Endometrial microvascular endothelial cells (primary cell): ENCODE results near the gene INO80. TPM values are rescaled to one million over a fixed set of nuclear protein-coding genes. Genes with fewer than 3 reads are reported as not detected.

Source experiments
- in situ Hi-C: cut with HindIII; loops from 2 replicates; pipeline ENCODE4 v1.10.0; 2017; ENCODE audit warnings: low sequenced_read_pairs, low pct_unique_long_range_greater_than_20kb; ENCODE audit errors: inconsistent ontology term
- total RNA-seq: library from RNA; depleted of rRNA; stranded (reverse); fragments of >200 nt; gene quantifications from one replicate; pipeline ENCODE4 v1.2.3, GENCODE V29; 2015; ENCODE audit errors: inconsistent ontology term

Gene INO80
- total RNA-seq, 1 donor from 2014 or later = 20.3 TPM

DNA sequence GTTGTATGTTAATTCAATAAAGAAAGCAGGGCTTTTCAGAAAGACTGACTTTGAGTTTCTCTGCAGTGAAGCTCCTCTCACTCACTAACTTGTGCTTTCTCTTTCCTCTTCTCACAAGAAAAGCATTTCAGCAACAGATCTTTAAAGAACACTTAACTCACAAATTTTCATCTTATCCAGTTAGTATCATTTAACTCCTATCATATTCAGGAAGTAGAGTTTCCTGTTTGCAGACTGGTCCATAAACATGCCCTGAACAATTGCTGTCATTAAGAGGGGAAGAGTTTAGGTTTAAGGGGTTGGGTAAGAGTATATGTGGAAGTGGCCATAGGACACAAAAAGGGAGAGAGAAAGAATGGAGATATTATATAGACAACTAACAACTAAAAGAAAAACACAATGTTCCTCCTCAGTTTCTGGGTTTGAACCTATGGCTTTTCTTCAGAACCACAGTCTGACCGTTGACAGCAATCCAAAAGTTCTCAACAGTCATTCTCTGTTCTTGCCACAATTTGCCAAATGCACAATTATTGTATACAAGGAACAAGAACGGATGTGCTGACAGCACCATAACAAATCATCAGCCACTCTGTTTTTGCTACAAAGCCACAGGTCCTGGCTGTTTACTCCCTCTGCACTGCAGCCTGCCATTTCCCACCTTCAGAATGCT is 98.9 kb downstream of the INO80 start:
- in situ Hi-C loops = loop anchor here (25.0 kb wide), 1 partner anchor 105 kb away; no protein-coding TSS in a partner anchor

DNA sequence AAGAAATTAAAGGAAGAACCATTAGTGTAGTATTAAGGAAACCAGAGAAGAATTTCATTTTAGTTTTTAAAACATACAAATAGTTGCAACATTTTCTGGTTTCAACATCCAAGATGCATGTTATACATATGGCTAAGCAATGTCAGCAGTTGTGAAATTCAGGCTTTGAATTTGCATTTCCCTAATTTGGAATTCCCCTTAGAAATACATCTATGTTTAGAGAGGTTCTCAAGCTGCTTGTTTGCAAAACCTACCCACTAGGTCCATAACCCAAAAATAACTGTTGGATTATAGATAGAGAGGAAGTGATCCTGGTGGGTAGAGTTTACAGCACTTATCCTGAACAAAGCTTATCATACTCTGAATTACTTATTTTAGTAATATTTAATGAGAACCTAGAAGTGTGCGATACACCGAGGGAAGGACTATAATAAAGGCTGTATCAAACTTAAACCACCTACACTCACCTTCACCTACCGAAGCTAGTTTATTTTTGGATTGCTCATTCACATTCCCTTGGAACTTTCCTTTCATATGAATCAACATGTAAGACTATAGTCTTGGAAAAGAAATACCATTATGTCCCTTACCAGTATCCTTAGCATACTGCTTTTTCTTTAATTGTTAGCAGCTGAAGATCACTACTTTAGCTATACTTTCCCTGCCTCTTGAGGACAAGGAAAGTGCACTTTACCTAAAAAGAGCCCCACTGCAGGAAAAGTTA is 102.2 kb downstream of the INO80 start:
- in situ Hi-C loops = loop anchor here (25.0 kb wide), 1 partner anchor 102 kb away; no protein-coding TSS in a partner anchor

DNA sequence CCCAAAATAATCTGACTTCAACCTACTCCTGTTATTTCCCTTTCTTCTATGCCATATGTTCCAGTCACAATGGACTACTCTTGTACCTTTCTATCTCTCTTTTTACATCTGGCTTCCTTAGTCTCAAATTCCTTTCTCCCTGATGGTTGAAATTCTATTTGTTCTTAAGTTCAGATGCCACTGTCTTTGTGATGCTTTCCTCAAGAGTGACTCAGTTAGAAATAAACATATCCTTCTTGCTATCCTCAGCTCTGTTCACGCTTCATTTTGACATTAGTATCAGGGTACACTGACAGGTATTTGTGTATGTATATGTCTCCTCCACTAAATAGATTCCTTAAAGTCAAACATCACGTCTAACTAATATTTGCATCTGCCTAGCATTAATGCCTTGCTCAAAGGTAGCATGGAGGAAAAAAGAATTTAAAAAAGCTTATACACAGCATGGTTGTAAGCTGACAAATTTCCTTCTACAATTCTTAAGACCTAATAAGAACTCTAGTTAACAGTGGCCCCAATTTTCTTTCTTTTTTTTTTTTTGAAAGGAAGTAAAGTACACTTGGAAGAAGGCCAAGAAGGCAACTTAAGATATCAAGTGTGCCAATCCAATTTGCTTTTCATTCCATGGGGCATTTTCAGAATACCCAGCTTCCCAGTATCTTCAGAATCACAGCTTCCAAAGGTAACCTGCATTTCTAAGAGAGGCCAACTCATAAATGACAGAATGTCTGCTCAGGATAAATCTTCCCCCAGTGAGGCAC is 104.8 kb downstream of the INO80 start:
- in situ Hi-C loops = loop anchor here (25.0 kb wide), 1 partner anchor 99 kb away; no protein-coding TSS in a partner anchor

DNA sequence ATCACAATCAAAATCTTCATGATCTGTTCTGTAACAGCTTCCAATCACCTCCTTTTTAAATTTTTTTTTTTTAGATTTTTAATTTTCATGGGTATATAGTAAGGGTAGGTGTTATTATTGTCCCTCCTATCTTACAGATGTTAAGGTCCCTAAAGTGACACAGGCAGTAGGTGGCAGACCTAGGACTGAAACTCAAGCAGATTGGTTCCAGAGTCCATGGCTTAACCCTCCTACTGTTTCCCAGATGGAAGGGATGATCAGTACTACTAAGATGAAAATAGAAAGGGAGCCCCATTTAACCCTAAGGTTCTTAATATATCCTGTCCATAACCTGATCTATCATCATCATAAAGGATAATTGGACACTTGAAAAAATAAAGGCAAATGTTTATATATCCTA is 105.7 kb downstream of the INO80 start:
- in situ Hi-C loops = loop anchor here (25.0 kb wide), 1 partner anchor 98 kb away; no protein-coding TSS in a partner anchor

DNA sequence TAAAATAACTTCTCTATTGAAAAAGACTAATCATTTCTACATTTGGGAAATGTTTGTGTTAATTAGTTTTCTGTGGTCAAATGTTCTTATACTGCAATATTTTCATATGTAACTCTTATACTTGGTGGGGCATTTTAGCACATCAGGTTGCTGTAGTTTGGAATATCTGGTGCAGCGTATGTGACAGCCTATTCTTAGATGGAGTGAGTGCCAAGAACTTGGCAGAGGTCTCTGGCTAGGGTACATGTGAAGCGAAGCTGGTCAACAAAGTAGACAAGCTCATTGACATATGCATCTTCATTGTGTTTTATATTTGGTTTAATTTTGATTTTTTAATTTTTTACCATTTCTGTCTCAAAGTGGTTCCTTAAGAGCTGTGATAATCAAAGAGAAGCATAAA is 109.6 kb downstream of the INO80 start:
- in situ Hi-C loops = loop anchor here (25.0 kb wide), 1 partner anchor 94 kb away; no protein-coding TSS in a partner anchor

DNA sequence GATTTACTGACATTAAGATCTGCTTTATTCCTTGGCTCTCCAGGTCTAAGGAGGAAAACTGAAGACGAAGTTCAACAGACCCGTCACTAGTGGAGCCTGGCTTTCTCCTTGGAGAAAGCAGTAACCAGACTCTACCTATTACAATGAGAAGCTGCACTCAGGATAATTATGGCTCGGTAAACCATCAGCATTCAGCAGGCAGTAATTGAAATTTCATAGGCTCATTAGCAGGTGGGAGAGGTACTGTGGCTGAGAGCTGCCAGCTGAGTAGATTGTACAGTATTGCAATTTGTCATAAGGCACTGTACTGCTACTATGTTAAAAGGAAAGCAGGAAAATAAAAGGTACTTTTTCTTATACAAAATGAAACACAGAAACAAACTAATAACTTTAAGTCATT is 111.6 kb downstream of the INO80 start:
- in situ Hi-C loops = loop anchor here (25.0 kb wide), 1 partner anchor 92 kb away; no protein-coding TSS in a partner anchor

DNA sequence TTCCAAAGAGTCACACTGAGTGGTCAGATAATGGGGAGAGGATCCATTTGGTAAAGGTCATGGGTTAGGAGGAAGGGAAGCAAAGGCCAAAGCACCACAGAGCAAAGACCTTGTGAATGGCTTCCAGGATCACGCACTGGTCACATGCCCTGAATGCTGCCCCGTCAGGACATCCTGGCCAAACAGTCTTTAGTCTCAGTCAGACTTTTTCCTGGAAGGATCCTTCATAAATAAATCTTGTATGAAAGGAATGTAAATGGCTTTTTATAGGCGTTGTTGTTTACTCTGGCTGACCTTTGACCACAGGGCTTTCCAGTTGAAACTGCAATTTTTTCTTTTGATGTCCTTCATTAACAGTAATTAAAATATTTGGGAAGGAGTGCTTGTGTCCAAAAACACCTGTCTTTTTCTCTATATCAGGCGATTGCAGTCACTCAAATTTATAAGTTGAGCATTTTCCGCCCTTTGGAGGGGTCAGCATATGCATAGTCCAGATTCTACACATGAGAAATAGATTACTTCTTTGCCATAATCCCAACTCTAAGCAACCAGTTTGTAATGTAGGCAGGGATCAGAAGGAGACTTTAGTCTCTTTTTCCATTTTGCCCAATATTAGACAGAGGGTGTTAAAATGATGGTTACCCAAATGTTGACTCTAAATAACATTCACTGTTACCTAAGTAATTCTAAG is 114.4 kb downstream of the INO80 start:
- in situ Hi-C loops = loop anchor here (25.0 kb wide), 1 partner anchor 89 kb away; no protein-coding TSS in a partner anchor

DNA sequence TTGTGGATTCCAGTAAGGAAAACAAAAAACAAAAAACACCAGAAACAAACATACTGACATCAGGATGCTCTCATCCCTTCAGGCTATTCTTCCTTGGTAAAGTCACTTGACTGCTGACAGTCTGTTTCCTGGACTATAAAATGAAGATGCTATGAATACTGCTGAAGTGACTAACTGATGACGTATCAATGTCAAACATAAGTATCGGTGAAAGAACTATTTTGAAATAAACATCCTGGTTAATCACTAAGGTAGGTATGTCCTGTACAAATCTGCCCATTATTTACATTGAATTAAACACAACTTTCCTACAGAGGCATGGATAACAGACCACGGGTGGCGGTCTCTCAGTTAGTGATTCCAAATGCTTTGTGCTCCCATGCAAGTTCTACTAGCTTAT is 116.9 kb downstream of the INO80 start:
- in situ Hi-C loops = no loop called here

DNA sequence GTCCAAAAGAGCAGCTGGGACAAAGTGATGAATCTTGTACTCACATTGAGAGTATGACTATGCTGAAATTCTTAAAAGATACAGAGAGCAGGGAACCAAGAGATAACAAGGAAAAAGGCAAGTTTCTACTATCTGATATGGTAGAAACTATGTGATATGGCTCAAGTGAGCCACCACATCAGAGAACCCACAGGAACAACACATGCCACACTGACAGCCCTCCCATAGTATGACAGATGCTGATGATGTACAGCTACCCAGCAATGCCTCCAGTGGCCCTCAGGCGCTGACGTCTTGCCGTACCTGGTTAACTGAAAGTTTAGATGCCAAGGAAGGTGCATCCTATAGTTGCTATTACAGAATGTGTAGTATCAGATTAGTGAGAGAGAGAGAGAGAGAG is 120.4 kb downstream of the INO80 start:
- in situ Hi-C loops = no loop called here

DNA sequence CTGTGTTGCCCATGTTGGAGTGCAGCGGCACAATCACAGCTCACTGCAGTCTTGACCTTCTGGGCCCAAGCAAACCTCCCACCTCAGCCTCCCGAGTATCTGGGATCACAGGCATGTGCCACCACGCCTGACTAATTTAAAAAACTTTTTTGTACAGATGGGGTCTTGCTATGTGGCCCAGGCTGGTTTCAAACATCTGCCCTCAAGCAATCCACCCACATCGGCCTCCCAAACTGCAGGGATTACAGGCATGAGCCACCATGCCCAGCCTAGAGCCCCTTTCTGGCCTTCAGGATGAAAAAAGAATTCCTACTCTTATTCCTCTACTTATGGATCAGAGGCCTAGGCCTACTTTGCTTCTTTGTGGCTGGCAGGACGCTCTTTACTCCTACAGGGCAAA is 123.3 kb downstream of the INO80 start:
- in situ Hi-C loops = no loop called here

DNA sequence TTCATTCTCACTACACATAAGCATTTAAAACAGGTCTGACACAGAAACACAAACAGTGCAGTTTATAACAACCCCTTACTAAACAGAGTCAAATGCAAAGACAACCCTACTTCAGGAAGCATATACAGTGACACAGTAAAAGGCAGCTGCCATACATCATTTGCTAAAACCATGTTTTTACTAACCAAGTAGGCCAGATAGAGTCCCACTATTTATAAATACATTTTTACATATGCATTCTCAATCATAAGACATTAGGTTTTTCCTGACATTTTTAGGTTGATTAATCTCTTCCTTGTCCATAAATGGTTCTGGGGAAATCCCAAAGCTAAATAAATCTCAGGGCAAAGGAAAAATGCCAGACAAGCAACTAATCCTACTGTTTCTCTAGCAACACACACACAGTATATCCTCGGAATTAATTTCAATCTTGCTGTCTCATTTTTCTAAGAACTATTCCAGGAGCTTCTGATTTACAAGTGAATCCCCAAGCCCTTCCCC is 123.8 kb downstream of the INO80 start:
- in situ Hi-C loops = no loop called here

DNA sequence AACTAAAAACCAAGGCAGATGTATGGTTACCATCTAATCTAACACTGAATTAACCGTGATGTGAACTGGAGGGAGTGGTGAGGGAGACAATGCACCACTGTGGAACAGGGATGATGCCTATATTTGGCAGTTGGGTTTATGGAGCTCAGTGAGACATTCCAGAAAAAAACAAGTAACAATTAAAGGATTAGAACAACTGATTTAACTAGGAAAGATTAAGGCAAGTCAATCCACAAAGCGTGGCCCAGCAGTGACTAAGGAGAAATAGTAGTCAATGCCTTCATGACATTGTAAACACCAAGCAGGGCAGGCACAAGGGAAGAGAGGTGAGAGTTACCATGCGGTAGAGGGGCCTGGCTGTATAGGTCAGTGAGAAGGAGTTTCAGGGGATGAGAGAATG is 124.7 kb downstream of the INO80 start:
- in situ Hi-C loops = no loop called here

DNA sequence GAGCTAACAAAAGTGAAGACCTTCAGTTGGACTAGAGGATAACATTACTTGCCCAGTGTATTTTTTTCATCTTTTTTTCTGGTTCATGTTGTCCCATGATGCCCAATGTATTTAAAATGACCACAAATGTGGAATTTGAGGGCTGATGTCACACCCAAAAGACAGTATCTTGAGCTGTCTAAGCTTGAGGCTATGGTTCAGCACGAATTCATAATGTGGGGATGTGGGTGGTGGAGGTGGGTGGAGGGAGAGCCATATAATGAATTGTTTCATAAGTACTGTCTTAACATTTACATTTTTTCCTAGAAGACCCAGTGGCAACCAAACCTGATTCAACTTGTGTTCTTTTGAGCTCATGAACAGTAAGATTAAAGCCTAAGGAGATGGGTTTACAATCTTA is 125.3 kb downstream of the INO80 start:
- in situ Hi-C loops = no loop called here

DNA sequence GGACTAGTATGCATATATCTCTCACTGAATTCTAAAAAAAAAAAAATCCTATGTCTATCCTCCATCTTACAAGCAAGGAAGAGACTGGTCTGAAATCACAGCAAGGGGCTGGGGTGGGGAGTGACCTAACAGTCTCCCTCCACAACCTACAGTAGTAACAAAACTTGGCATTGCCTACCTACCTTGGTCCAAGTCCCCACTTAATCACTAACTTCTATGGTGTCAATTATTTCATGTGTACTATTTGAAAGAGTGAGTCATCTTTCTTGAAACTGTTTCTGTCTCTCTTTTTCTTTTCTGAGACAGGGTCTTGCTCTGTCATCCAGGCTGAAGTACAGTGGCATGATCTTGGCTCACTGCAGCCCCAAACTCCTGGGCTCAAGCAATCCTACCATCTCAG is 126.0 kb downstream of the INO80 start:
- in situ Hi-C loops = no loop called here

DNA sequence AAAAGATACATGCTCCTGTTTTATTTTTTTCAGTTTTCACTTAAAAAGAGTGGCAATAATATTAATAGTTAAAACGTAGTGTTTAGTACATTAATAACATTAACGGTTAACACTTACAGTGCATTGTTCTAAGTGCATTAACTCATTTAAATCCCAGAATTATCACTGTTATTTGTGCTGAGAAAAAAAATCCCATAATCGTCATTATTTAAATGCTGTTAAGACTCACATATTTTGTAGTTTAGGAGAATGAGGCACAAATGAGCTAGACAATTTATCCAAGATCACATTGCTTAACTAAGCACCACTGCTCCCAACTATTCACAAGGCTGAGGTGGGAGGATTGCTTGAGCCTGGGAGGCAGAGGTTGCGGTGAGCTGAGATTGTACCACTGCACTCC is 127.9 kb downstream of the INO80 start:
- in situ Hi-C loops = no loop called here

DNA sequence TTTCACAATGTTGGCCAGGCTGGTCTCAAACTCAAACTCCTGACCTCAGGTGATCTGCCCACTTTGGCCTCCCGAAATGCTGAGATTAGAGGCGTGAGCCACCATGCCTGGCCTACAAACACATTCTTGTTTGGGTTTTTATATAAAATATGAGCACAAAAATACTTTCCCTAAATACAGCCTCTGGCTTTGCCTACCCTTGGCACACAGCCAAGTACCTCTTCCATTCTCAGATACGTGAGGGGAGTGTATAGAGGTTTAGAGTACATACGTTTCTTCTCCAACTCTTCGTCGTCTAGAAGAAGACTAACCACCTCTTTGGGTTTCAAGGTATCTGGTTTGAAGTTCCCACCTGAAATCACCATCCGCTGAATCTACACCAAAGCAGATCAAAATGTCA is 129.3 kb downstream of the INO80 start:
- in situ Hi-C loops = no loop called here

DNA sequence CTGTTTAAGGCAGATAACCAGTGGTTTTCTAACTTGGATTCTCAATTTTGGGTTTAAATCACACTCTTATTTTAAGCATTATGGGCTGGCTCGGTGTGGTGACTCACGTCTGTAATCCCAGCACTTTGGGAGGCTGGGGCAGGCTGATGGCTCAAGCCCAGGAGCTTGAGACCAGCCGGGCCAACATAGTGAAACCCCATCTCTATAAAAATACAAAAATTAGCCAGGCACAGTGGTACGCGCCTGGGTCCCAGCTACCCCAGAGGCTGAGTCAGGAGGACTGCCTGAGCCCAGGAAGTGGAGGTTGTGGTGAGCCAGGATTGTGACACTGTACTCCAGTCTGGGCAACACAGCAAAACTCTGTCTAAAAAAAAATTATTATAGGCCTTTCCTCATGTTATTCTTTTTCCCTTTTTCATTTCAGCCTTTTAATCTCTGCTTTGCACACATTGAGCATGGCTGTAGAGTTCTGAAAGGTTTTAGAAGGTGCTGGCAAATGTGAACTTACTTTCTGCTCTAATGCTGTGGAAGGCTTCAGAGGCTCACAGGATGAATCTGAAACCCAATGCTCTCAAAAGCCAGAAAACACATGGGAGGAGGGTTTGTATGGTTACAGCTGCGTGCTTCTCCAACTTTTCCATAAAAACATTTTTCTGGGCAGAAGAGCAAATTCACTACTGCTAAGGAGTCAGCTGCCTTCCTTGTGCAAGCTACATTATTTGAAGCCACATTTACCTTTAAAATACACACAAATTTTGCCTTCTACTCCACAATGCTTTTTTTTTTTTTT is 130.3 kb downstream of the INO80 start:
- in situ Hi-C loops = no loop called here

DNA sequence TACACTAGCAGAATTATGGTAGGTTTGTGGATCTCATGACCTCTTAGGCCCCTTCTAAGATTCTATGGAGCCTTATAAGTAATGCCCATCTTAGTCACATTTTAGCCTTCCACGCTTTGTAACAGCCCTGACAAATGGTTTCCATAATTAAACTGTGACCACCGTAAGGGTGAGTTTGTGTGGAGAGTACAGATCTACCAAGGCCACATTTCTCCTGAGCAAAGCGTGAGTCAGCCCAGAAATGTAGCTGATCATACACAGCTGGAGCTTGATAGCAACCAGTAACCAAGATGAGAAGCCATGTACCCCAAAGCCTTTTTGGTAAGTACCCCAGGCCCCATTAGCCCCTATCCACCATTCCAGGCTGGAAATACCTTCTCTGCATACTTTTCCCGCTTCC is 131.1 kb downstream of the INO80 start:
- in situ Hi-C loops = no loop called here
